HCT116 (cell line): ENCODE data around the gene POLN. TPM values are rescaled to one million over a fixed set of nuclear protein-coding genes. Genes with fewer than 3 reads are reported as not detected.

Source experiments
- ATAC-seq: fragments of 200-7000 bp; cut with Tn5 transposase; 2 replicates; pipeline ENCODE4 v1.9.1; 2020; ENCODE audit warnings: mild to moderate bottlenecking, moderate library complexity
- BruUV-seq: library from RNA; stranded (reverse); fragments of 400-500 nt; replicated peaks from 2 replicates; lab custom pipeline; 2021; lab: Mats Ljungman, UMichigan
- CTCF ChIA-PET: fragments of 300-600 bp; sonication (Branson Sonifier 250); formaldehyde crosslinking; loops from one replicate; lab custom pipeline; 2021; ENCODE audit warnings: antibody characterized with exemption; lab: Charles Lee
- POLR2A ChIA-PET: fragments of 300-600, 350-600 bp; sonication (Branson Sonifier 250); formaldehyde crosslinking; loops from one replicate; lab custom pipeline; 2021; ENCODE audit warnings: antibody characterized with exemption; lab: Charles Lee
- RAD21 ChIA-PET, 2 experiments: fragments of 300-600 bp; sonication (Branson Sonifier 250); formaldehyde crosslinking; loops; one replicate each; lab custom pipeline; 2023; ENCODE audit warnings: low total read pairs in 2 of 2; ENCODE audit not compliant: uncharacterized antibody in 2 of 2, unreplicated experiment in 2 of 2, low non-redundant PET in 1 of 2; lab: Charles Lee
- DNase-seq: peaks from one replicate; pipeline ENCODE4 v3.0.0-alpha.2; 2010; ENCODE audit warnings: low read depth, low spot score
- H2AFZ ChIP-seq: fragments of 200-600 bp; shearing (Covaris generic), sonication (generic); 2 replicates; pipeline ENCODE4 v1.6.1; 2017; ENCODE audit warnings: low read depth, mixed run types, mixed read lengths, antibody characterized with exemption, low read length; ENCODE audit not compliant: poor library complexity, severe bottlenecking
- H3K27ac ChIP-seq: 2 replicates; pipeline ENCODE4 v1.5.1; 2012; ENCODE audit warnings: low read depth, low read length
- H3K27me3 ChIP-seq: fragments of 200-600 bp; sonication (generic); 2 replicates; pipeline ENCODE4 v1.6.1; 2016; ENCODE audit warnings: mixed run types, low read length, mixed read lengths; ENCODE audit not compliant: insufficient read depth
- H3K36me3 ChIP-seq, 2 experiments: fragments of 200-500 bp in 1 of 2; fragments of 200-600 bp in 1 of 2; sonication (Bioruptor generic) in 1 of 2; sonication (generic) in 1 of 2; 2 replicates each; pipeline versions ENCODE4 v1.5.1 to v1.6.1; 2014 to 2016; ENCODE audit warnings: low read length in 2 of 2, inconsistent platforms in 1 of 2, mixed read lengths in 1 of 2, mixed run types in 1 of 2; ENCODE audit not compliant: insufficient read depth in 2 of 2, control insufficient read depth in 1 of 2
- H3K4me1 ChIP-seq, 2 experiments: fragments of 200-600 bp in 1 of 2; sonication (generic) in 1 of 2; 2 replicates each; pipeline versions ENCODE4 v1.5.1 to v1.6.1; 2012 to 2017; ENCODE audit warnings: low read length in 2 of 2, inconsistent platforms in 1 of 2, mild to moderate bottlenecking in 1 of 2, mixed read lengths in 1 of 2, mixed run types in 1 of 2, moderate library complexity in 1 of 2; ENCODE audit not compliant: insufficient read depth in 2 of 2, control insufficient read depth in 1 of 2
- H3K4me2 ChIP-seq: fragments of 200-600 bp; sonication (generic); 2 replicates; pipeline ENCODE4 v1.6.1; 2017; ENCODE audit warnings: mixed run types, low read length, mixed read lengths
- H3K4me3 ChIP-seq, 2 experiments: fragments of 200-600 bp in 1 of 2; sonication (generic) in 1 of 2; replicated peaks in 1 of 2; 2 replicates each; pipeline ENCODE4 v1.5.1; 2011 to 2016; ENCODE audit warnings: low read length in 2 of 2, control low read depth in 1 of 2, low read depth in 1 of 2, mild to moderate bottlenecking in 1 of 2, mixed read lengths in 1 of 2, mixed run types in 1 of 2
- H3K79me2 ChIP-seq: fragments of 200-600 bp; sonication (generic); 2 replicates; pipeline ENCODE4 v1.6.1; 2017; ENCODE audit warnings: mild to moderate bottlenecking, mixed run types, low read length, moderate library complexity, mixed read lengths; ENCODE audit not compliant: insufficient read depth
- H3K9ac ChIP-seq: fragments of 200-600 bp; sonication (generic); 2 replicates; pipeline ENCODE4 v1.6.1; 2016; ENCODE audit warnings: low read length, mixed read lengths
- H3K9me2 ChIP-seq: fragments of 200-600 bp; sonication (generic), shearing (Covaris generic); 2 replicates; pipeline ENCODE4 v1.6.1; 2017; ENCODE audit warnings: mixed run types, mild to moderate bottlenecking, moderate library complexity; ENCODE audit not compliant: insufficient read depth
- H3K9me3 ChIP-seq, 2 experiments: fragments of 200-500 bp in 1 of 2; fragments of 200-600 bp in 1 of 2; sonication (Bioruptor generic) in 1 of 2; sonication (generic) in 1 of 2; 2 replicates each; pipeline ENCODE4 v1.6.1; 2014 to 2017; ENCODE audit warnings: low read length in 2 of 2, mixed read lengths in 2 of 2, inconsistent platforms in 1 of 2, low read depth in 1 of 2, mild to moderate bottlenecking in 1 of 2, mixed run types in 1 of 2, moderate library complexity in 1 of 2; ENCODE audit not compliant: control insufficient read depth in 1 of 2, insufficient read depth in 1 of 2
- H4K20me1 ChIP-seq: fragments of 200-600 bp; sonication (generic), shearing (Covaris generic); 2 replicates; pipeline ENCODE4 v1.6.1; 2017; ENCODE audit warnings: mixed run types, mild to moderate bottlenecking, moderate library complexity; ENCODE audit not compliant: insufficient read depth
- CEBPB ChIP-seq: IDR thresholded peaks from 2 replicates; pipeline ENCODE4 v1.6.1; 2012; ENCODE audit warnings: low read depth
- YY1 ChIP-seq: IDR thresholded peaks from 2 replicates; pipeline ENCODE4 v1.6.1; 2011; ENCODE audit warnings: low read length, low read depth, moderate library complexity, mild to moderate bottlenecking; ENCODE audit not compliant: insufficient replicate concordance; ENCODE audit errors: extremely low read depth
- ZFX ChIP-seq: fragments of 450-650 bp; IDR thresholded peaks from 2 replicates; pipeline ENCODE4 v1.6.1; 2017
- intact Hi-C: fragments of 100-400 bp; cut with micrococcal nuclease; formaldehyde crosslinking; loops from 2 replicates; pipeline ENCODE4 v1.10.0; 2022
- total RNA-seq: library from RNA; stranded (reverse); gene quantifications from one replicate; pipeline ENCODE4 v1.2.1, GENCODE V29; 2021; ENCODE audit not compliant: unreplicated experiment
- TF ChIP-seq, protein P1 (sequence below): IDR thresholded peaks from 2 replicates; pipeline ENCODE4 v1.6.1; 2012; ENCODE audit warnings: low read depth
- TF ChIP-seq, protein P2 (sequence below): IDR thresholded peaks from 2 replicates; pipeline ENCODE4 v1.6.1; 2012
- TF ChIP-seq, protein P3 (sequence below): IDR thresholded peaks from 2 replicates; pipeline ENCODE4 v1.6.1; 2012

The POLN gene
- total RNA-seq, 1 experiment from 2014 or later: 3.1 TPM

DNA sequence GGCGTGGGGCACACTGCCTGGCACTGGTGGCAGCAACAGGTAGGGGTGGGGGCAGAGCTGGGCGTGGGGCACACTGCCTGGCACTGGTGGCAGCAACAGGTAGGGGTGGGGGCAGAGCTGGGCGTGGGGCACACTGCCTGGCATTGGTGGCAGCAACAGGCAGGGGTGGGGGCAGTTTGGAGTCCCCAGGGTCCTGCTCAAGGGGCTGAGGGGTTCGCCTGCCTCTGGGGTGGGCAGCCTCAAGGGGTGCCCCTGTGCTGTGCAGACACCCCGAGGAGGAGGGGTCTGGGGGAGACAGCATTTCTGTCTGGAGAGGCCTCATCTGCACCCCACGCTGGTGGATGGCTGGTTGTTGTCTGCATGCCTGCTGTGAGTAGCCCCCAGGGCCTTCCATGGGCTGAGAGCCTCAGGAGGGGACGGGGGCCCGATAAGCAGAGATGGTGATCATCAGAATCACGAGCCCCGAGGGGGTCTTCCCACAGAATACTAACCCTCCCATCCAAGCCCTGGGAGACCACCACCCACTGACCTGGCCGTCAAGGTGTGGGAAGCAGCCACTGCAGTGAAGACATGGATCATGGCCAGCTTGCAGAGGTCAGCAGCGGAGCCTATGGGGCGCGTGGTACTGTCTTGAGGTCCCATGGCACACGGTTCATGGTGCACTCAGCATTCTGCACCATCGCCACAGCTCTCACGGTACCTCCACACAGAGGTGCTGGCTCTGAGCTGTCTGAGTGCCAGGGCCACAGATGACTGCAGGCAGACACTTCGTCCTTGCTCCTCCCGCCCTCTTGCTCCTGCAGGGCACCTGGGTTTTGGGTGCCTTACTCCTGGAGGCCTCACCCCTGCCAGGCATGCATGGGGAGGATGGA is 161.3 kb downstream of the POLN start:
- H2AFZ ChIP-seq: no peak overlapping the region
- no peak for ATAC-seq
- no peak for TF ChIP-seq ZFX
- TF ChIP-seq YY1: no peak
- TF ChIP-seq, protein P1, sequence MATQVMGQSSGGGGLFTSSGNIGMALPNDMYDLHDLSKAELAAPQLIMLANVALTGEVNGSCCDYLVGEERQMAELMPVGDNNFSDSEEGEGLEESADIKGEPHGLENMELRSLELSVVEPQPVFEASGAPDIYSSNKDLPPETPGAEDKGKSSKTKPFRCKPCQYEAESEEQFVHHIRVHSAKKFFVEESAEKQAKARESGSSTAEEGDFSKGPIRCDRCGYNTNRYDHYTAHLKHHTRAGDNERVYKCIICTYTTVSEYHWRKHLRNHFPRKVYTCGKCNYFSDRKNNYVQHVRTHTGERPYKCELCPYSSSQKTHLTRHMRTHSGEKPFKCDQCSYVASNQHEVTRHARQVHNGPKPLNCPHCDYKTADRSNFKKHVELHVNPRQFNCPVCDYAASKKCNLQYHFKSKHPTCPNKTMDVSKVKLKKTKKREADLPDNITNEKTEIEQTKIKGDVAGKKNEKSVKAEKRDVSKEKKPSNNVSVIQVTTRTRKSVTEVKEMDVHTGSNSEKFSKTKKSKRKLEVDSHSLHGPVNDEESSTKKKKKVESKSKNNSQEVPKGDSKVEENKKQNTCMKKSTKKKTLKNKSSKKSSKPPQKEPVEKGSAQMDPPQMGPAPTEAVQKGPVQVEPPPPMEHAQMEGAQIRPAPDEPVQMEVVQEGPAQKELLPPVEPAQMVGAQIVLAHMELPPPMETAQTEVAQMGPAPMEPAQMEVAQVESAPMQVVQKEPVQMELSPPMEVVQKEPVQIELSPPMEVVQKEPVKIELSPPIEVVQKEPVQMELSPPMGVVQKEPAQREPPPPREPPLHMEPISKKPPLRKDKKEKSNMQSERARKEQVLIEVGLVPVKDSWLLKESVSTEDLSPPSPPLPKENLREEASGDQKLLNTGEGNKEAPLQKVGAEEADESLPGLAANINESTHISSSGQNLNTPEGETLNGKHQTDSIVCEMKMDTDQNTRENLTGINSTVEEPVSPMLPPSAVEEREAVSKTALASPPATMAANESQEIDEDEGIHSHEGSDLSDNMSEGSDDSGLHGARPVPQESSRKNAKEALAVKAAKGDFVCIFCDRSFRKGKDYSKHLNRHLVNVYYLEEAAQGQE: no peak
- TF ChIP-seq, protein P2, sequence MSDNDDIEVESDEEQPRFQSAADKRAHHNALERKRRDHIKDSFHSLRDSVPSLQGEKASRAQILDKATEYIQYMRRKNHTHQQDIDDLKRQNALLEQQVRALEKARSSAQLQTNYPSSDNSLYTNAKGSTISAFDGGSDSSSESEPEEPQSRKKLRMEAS: no peak
- TF ChIP-seq, protein P3, sequence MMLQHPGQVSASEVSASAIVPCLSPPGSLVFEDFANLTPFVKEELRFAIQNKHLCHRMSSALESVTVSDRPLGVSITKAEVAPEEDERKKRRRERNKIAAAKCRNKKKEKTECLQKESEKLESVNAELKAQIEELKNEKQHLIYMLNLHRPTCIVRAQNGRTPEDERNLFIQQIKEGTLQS: no peak
- TF ChIP-seq CEBPB: no peak
- no TSS peak for BruUV-seq
- H3K4me1 ChIP-seq: no peaks in the 10 kb centered on the region
- CTCF ChIA-PET: no interaction called here
- no peak overlapping the region for H3K27ac ChIP-seq
- H3K27me3 ChIP-seq: no peaks in the 10 kb centered on the region
- no peaks in the 10 kb centered on the region for H3K79me2 ChIP-seq
- intact Hi-C loops: no loop called here
- H3K9ac ChIP-seq: no peak overlapping the region
- no peak overlapping the region for H3K4me2 ChIP-seq
- no peaks in the 10 kb centered on the region for H3K36me3 ChIP-seq
- no peaks in the 10 kb centered on the region for H3K9me3 ChIP-seq
- DNase-seq: no peak
- no peak overlapping the region for H3K4me3 ChIP-seq
- POLR2A ChIA-PET: no interaction called here
- H4K20me1 ChIP-seq: no peaks in the 10 kb centered on the region
- H3K9me2 ChIP-seq: no peaks in the 10 kb centered on the region
- RAD21 ChIA-PET: no interaction called here
